Measurements from ENCODE around the gene PSME3. TPM values are rescaled to one million over a fixed set of nuclear protein-coding genes. Genes with fewer than 3 reads are reported as not detected.

Gene PSME3
- total and polyA plus RNA-seq, 9 of the 15 experiments (the other 6 are each of a cell fraction or from before 2014, with no cell fraction given), result 31.2 to 275 (median 141) TPM

DNA sequence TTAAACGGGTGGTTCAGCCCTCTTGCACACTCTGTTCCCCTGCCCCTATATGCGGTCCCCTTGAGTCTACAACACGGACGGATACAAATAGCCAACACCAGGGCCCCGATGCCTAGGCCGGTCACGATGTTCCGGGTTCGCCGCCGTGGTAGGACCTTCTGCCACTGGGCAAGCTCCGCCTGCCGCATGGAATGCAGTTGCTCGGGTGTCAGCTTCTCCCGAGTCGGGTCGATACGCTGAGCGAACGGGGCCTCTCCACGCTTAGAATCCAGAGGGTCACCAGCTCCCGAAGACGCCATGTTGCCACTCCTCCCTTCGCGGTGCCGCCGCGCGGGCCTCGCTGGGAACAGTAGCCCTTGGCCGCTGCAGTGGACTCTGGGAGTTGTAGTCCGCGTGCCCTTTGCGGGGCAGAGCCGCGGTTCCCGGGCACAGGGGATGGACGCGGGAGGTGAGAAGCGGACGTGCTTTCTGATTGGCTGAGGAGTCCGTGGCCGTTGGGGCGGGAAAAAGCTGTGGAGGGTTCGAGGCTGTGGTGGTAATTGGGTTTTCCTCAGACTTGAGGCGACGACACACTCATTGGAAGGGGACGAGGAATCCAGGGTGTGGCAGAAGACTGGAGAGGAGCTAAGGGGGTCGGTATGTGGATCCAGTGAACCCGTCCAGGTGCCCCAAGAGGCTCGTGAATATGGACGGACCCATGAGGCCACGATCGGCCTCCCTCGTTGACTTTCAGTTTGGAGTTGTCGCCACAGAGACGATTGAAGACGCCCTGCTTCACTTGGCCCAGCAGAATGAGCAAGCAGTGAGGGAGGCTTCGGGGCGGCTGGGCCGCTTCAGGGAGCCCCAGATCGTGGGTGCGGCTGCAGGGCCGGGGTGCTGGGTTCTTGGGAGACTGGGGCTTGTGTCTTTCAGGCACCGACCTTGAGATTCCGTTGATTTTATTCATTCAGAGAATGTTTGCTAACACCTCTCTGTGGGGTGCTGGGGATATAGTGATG lies 34.5 kb upstream of the PSME3 start, which contains the start of the genes CNTD1 and COA3 (continued):
- TF ChIP-seq, protein P1, sequence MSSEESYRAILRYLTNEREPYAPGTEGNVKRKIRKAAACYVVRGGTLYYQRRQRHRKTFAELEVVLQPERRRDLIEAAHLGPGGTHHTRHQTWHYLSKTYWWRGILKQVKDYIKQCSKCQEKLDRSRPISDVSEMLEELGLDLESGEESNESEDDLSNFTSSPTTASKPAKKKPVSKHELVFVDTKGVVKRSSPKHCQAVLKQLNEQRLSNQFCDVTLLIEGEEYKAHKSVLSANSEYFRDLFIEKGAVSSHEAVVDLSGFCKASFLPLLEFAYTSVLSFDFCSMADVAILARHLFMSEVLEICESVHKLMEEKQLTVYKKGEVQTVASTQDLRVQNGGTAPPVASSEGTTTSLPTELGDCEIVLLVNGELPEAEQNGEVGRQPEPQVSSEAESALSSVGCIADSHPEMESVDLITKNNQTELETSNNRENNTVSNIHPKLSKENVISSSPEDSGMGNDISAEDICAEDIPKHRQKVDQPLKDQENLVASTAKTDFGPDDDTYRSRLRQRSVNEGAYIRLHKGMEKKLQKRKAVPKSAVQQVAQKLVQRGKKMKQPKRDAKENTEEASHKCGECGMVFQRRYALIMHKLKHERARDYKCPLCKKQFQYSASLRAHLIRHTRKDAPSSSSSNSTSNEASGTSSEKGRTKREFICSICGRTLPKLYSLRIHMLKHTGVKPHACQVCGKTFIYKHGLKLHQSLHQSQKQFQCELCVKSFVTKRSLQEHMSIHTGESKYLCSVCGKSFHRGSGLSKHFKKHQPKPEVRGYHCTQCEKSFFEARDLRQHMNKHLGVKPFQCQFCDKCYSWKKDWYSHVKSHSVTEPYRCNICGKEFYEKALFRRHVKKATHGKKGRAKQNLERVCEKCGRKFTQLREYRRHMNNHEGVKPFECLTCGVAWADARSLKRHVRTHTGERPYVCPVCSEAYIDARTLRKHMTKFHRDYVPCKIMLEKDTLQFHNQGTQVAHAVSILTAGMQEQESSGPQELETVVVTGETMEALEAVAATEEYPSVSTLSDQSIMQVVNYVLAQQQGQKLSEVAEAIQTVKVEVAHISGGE (CRISPR knock-in tag; IDR thresholded peaks at IDR 0.05), result peak in 1 of 3 experiments; percentile 77; a peak in 1 of 6 replicates
- TF ChIP-seq CREM (IDR thresholded peaks at IDR 0.05; ENCODE audit: low read depth) (peak; percentile 81), NRF1 (conservative IDR thresholded peaks at IDR 0.05 in 1 of 2, IDR thresholded peaks at IDR 0.05 in 1 of 2) (peak; percentile 60 to 70), ZNF174 (CRISPR knock-in tag; IDR thresholded peaks at IDR 0.05) (no peak), ZNF644 (tag; IDR thresholded peaks at IDR 0.05; ENCODE audit: low read depth) (0 out of 2 replicates have a peak, but pooled peaks have one; percentile 42)
- TF ChIP-seq, protein P2, sequence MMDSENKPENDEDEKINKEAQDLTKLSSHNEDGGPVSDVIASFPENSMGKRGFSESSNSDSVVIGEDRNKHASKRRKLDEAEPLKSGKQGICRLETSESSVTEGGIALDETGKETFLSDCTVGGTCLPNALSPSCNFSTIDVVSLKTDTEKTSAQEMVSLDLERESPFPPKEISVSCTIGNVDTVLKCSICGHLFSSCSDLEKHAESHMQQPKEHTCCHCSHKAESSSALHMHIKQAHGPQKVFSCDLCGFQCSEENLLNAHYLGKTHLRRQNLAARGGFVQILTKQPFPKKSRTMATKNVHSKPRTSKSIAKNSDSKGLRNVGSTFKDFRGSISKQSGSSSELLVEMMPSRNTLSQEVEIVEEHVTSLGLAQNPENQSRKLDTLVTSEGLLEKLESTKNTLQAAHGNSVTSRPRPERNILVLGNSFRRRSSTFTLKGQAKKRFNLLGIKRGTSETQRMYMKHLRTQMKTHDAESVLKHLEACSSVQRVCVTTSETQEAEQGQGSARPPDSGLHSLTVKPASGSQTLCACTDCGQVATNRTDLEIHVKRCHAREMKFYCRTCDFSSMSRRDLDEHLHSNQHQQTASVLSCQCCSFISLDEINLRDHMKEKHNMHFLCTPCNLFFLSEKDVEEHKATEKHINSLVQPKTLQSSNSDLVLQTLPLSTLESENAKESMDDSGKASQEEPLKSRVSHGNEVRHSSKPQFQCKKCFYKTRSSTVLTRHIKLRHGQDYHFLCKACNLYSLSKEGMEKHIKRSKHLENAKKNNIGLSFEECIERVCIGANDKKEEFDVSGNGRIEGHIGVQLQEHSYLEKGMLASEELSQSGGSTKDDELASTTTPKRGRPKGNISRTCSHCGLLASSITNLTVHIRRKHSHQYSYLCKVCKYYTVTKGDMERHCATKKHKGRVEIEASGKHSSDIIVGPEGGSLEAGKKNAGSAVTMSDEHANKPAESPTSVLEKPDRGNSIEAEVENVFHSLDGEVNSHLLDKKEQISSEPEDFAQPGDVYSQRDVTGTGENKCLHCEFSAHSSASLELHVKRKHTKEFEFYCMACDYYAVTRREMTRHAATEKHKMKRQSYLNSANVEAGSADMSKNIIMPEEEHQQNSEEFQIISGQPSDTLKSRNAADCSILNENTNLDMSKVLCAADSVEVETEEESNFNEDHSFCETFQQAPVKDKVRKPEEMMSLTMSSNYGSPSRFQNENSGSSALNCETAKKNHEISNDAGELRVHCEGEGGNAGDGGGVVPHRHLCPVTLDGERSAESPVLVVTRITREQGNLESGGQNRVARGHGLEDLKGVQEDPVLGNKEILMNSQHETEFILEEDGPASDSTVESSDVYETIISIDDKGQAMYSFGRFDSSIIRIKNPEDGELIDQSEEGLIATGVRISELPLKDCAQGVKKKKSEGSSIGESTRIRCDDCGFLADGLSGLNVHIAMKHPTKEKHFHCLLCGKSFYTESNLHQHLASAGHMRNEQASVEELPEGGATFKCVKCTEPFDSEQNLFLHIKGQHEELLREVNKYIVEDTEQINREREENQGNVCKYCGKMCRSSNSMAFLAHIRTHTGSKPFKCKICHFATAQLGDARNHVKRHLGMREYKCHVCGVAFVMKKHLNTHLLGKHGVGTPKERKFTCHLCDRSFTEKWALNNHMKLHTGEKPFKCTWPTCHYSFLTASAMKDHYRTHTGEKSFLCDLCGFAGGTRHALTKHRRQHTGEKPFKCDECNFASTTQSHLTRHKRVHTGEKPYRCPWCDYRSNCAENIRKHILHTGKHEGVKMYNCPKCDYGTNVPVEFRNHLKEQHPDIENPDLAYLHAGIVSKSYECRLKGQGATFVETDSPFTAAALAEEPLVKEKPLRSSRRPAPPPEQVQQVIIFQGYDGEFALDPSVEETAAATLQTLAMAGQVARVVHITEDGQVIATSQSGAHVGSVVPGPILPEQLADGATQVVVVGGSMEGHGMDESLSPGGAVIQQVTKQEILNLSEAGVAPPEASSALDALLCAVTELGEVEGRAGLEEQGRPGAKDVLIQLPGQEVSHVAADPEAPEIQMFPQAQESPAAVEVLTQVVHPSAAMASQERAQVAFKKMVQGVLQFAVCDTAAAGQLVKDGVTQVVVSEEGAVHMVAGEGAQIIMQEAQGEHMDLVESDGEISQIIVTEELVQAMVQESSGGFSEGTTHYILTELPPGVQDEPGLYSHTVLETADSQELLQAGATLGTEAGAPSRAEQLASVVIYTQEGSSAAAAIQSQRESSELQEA (IDR thresholded peaks at IDR 0.05; ENCODE audit: low read depth), result peak; percentile 83
- TF ChIP-seq, protein P3, sequence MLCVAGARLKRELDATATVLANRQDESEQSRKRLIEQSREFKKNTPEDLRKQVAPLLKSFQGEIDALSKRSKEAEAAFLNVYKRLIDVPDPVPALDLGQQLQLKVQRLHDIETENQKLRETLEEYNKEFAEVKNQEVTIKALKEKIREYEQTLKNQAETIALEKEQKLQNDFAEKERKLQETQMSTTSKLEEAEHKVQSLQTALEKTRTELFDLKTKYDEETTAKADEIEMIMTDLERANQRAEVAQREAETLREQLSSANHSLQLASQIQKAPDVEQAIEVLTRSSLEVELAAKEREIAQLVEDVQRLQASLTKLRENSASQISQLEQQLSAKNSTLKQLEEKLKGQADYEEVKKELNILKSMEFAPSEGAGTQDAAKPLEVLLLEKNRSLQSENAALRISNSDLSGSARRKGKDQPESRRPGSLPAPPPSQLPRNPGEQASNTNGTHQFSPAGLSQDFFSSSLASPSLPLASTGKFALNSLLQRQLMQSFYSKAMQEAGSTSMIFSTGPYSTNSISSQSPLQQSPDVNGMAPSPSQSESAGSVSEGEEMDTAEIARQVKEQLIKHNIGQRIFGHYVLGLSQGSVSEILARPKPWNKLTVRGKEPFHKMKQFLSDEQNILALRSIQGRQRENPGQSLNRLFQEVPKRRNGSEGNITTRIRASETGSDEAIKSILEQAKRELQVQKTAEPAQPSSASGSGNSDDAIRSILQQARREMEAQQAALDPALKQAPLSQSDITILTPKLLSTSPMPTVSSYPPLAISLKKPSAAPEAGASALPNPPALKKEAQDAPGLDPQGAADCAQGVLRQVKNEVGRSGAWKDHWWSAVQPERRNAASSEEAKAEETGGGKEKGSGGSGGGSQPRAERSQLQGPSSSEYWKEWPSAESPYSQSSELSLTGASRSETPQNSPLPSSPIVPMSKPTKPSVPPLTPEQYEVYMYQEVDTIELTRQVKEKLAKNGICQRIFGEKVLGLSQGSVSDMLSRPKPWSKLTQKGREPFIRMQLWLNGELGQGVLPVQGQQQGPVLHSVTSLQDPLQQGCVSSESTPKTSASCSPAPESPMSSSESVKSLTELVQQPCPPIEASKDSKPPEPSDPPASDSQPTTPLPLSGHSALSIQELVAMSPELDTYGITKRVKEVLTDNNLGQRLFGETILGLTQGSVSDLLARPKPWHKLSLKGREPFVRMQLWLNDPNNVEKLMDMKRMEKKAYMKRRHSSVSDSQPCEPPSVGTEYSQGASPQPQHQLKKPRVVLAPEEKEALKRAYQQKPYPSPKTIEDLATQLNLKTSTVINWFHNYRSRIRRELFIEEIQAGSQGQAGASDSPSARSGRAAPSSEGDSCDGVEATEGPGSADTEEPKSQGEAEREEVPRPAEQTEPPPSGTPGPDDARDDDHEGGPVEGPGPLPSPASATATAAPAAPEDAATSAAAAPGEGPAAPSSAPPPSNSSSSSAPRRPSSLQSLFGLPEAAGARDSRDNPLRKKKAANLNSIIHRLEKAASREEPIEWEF (CRISPR knock-in tag; IDR thresholded peaks at IDR 0.05), result no peak

Measured in K562 (cell line).